ENCODE results near the gene STK32C. TPM values are rescaled to one million over a fixed set of nuclear protein-coding genes. Genes with fewer than 3 reads are reported as not detected.

STK32C gene
- total and polyA plus RNA-seq, 2 donors from 2014 or later = 11.6 to 14.4 TPM

DNA sequence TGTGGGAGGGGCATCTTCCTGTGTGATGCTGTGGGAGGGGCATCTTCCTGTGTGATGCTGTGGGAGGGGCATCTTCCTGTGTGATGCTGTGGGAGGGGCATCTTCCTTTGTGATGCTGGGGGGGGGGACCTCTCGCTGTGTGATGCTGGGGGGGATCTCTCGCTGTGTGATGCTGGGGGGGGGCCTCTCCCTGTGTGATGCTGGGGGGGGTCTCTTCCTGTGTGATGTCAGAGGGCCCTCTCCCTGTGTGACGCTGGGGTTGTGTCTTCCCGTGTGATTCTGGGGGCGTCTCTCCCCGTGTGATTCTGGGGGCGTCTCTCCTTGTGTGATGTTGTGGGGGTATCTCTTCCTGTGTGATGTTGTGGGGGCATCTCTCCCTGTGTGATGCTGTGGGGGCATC, 148.9 kb downstream of the STK32C start:
- no peaks in the 10 kb centered on the region for H3K27me3 ChIP-seq (ENCODE audit: control insufficient read depth, insufficient read depth, low read length)
- FAIRE-seq (no peak), DNase-seq (no peak)
- H3K36me3 ChIP-seq (ENCODE audit: control insufficient read depth in 2 of 3, insufficient read depth in 3 of 3, low read length in 3 of 3) = no peaks in the 10 kb centered on the region
- intact Hi-C loops (cut with DNase I) = no loop called here
- no peak overlapping the region for H3K4me3 ChIP-seq (ENCODE audit: low read length in 3 of 3)
- no peak overlapping the region for H3K27ac ChIP-seq (ENCODE audit: low read depth in 2 of 2, low read length in 2 of 2)
- no peaks in the 10 kb centered on the region for H3K9me3 ChIP-seq (ENCODE audit: control insufficient read depth in 2 of 3, insufficient read depth in 1 of 3, low read length in 3 of 3)
- H3K9ac ChIP-seq (ENCODE audit: low read length in 3 of 3) = no peak overlapping the region
- H3K4me1 ChIP-seq (ENCODE audit: control insufficient read depth in 2 of 3, insufficient read depth in 2 of 3, low read depth in 1 of 3, low read length in 3 of 3) = no peaks in the 10 kb centered on the region
- TF ChIP-seq, protein P1, sequence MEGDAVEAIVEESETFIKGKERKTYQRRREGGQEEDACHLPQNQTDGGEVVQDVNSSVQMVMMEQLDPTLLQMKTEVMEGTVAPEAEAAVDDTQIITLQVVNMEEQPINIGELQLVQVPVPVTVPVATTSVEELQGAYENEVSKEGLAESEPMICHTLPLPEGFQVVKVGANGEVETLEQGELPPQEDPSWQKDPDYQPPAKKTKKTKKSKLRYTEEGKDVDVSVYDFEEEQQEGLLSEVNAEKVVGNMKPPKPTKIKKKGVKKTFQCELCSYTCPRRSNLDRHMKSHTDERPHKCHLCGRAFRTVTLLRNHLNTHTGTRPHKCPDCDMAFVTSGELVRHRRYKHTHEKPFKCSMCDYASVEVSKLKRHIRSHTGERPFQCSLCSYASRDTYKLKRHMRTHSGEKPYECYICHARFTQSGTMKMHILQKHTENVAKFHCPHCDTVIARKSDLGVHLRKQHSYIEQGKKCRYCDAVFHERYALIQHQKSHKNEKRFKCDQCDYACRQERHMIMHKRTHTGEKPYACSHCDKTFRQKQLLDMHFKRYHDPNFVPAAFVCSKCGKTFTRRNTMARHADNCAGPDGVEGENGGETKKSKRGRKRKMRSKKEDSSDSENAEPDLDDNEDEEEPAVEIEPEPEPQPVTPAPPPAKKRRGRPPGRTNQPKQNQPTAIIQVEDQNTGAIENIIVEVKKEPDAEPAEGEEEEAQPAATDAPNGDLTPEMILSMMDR (IDR thresholded peaks at IDR 0.05; ENCODE audit: borderline replicate concordance, extremely low read depth, insufficient read depth) = no peak

DNA sequence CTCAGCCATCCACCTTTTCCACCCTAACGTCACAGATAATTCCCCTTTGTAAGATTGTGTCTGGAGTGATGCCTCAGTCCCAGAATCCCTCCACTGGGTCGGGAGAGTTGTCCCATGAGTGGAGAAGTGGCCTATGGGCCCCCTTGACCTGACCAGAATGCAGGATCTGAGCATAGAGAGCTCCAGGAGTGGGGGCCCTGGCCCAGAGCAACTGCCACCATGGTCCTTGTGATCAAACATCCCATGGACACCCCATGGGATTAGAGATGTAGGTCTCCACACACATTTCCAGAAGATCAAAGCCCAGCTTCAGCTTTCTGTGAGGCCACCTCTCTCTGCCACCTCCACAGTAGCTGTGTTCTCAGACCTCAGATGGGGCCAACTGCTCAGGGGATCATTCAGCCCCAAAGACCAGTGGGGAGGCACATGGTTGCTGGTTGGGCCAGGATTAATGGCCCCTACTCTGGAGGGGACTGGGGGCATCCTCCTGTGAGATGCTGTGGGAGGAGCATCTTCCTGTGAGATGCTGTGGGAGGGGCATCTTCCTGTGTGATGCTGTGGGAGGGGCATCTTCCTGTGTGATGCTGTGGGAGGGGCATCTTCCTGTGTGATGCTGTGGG, 149.5 kb downstream of the STK32C start:
- FAIRE-seq (no peak), DNase-seq (peak in 1 of 5 donors; percentile 37)
- H3K36me3 ChIP-seq (ENCODE audit: control insufficient read depth in 2 of 3, insufficient read depth in 3 of 3, low read length in 3 of 3) = no peaks in the 10 kb centered on the region
- H3K4me1 ChIP-seq (ENCODE audit: control insufficient read depth in 2 of 3, insufficient read depth in 2 of 3, low read depth in 1 of 3, low read length in 3 of 3) = no peaks in the 10 kb centered on the region
- H3K27me3 ChIP-seq (ENCODE audit: control insufficient read depth, insufficient read depth, low read length) = no peaks in the 10 kb centered on the region
- H3K9ac ChIP-seq (ENCODE audit: low read length in 3 of 3) = no peak overlapping the region
- intact Hi-C loops (cut with DNase I) = no loop called here
- H3K4me3 ChIP-seq (ENCODE audit: low read length in 3 of 3) = no peak overlapping the region
- H3K27ac ChIP-seq (ENCODE audit: low read depth in 2 of 2, low read length in 2 of 2) = no peak overlapping the region
- H3K9me3 ChIP-seq (ENCODE audit: control insufficient read depth in 2 of 3, insufficient read depth in 1 of 3, low read length in 3 of 3) = no peaks in the 10 kb centered on the region
- TF ChIP-seq, protein P1 (IDR thresholded peaks at IDR 0.05; ENCODE audit: borderline replicate concordance, extremely low read depth, insufficient read depth) = no peak

Other genes with a start within 250 kb of the STK32C start
- 0.16 TPM for gene JAKMIP3, start 242.0 kb downstream of the STK32C start, total RNA-seq
- gene JAKMIP3, start 242.0 kb downstream of the STK32C start, polyA plus RNA-seq (ENCODE audit: insufficient read depth, low read depth, low replicate concordance) = 0.13 TPM
- gene DPYSL4, start 121.0 kb downstream of the STK32C start, total RNA-seq = 0.60 TPM
- gene DPYSL4, start 121.0 kb downstream of the STK32C start, polyA plus RNA-seq (ENCODE audit: insufficient read depth, low read depth, low replicate concordance) = not detected
- gene LRRC27, start 24.2 kb upstream of the STK32C start, total RNA-seq = 14.6 TPM
- gene LRRC27, start 24.2 kb upstream of the STK32C start, polyA plus RNA-seq (ENCODE audit: insufficient read depth, low read depth, low replicate concordance) = 14.4 TPM
- 24.3 TPM for gene PWWP2B, start 89.2 kb upstream of the STK32C start, total RNA-seq
- 12.9 TPM for gene PWWP2B, start 89.2 kb upstream of the STK32C start, polyA plus RNA-seq (ENCODE audit: insufficient read depth, low read depth, low replicate concordance)
- 40.3 TPM for gene INPP5A, start 229.8 kb upstream of the STK32C start, total RNA-seq
- 20.8 TPM for gene INPP5A, start 229.8 kb upstream of the STK32C start, polyA plus RNA-seq (ENCODE audit: insufficient read depth, low read depth, low replicate concordance)